ENCODE results near the gene NEBL. TPM values are rescaled to one million over a fixed set of nuclear protein-coding genes. Genes with fewer than 3 reads are reported as not detected.

Gene NEBL
- total and polyA plus RNA-seq, 2 experiments from 2014 or later: 2.3 to 11.4 TPM

- Histone ChIP-seq H3K27me3 (ENCODE audit: insufficient read depth) (no peaks in the 10 kb centered on the region), H3K4me3 (no peak overlapping the region), H3K4me2 (no peak overlapping the region), H3K4me1 (ENCODE audit: insufficient read depth) (no peaks in the 10 kb centered on the region), H3K9me2 (ENCODE audit: insufficient read depth) (no peaks in the 10 kb centered on the region), H3K79me2 (replicated peaks; ENCODE audit: insufficient read depth) (no peaks in the 10 kb centered on the region), H3K27ac (ENCODE audit: low read depth) (no peak overlapping the region), H2AFZ (no peak overlapping the region), H3F3A (replicated peaks; ENCODE audit: low read depth) (no peaks in the 10 kb centered on the region), H4K20me1 (replicated peaks; ENCODE audit: insufficient read depth) (no peaks in the 10 kb centered on the region), H3K36me3 (ENCODE audit: insufficient read depth) (no peaks in the 10 kb centered on the region)
- Mint-ChIP-seq H3K9me3 (no peaks in the 10 kb centered on the region), H3K36me3 (ENCODE audit: low read depth) (no peaks in the 10 kb centered on the region), H3K4me1 (no peaks in the 10 kb centered on the region), H3K27ac (no peak overlapping the region), H3K4me3 (no peak overlapping the region), H3K27me3 (ENCODE audit: insufficient read depth, low read depth, poor library complexity) (no peaks in the 10 kb centered on the region)
- DNase-seq (ENCODE audit: low spot score) (no peak), ATAC-seq (no peak)
- no peak for TF ChIP-seq JUNB (IDR thresholded peaks at IDR 0.05; ENCODE audit: unreplicated experiment)
- TF ChIP-seq ZNF462 (CRISPR knock-in tag; IDR thresholded peaks at IDR 0.05): no peak
- TF ChIP-seq STAT1 (IDR thresholded peaks at IDR 0.05; ENCODE audit: unreplicated experiment): no peak
- TF ChIP-seq ZNF114 (CRISPR knock-in tag; IDR thresholded peaks at IDR 0.05): no peak
- TF ChIP-seq POLR2AphosphoS5 (IDR thresholded peaks at IDR 0.05; ENCODE audit: low read depth): no peak
- TF ChIP-seq CREB1 (CRISPR knock-in tag; IDR thresholded peaks at IDR 0.05; ENCODE audit: low read depth): no peak
These were observed 22.4 kb upstream of the NEBL start for GRCh38 chr10:20919481-20919880.

GRCh38 chr10:20916976-20917375 lies 19.9 kb upstream of the NEBL start:
- ATAC-seq (no peak), DNase-seq (ENCODE audit: low spot score) (no peak)
- no peaks in the 10 kb centered on the region for H3K36me3 ChIP-seq (ENCODE audit: insufficient read depth)
- no peaks in the 10 kb centered on the region for H3K9me2 ChIP-seq (ENCODE audit: insufficient read depth)
- H3K79me2 ChIP-seq (replicated peaks; ENCODE audit: insufficient read depth): no peaks in the 10 kb centered on the region
- Mint-ChIP-seq H3K4me1 (no peaks in the 10 kb centered on the region), H3K36me3 (ENCODE audit: low read depth) (no peaks in the 10 kb centered on the region), H3K4me3 (no peak overlapping the region), H3K9me3 (no peaks in the 10 kb centered on the region), H3K27ac (no peak overlapping the region), H3K27me3 (ENCODE audit: insufficient read depth, low read depth, poor library complexity) (no peaks in the 10 kb centered on the region)
- no peaks in the 10 kb centered on the region for H4K20me1 ChIP-seq (replicated peaks; ENCODE audit: insufficient read depth)
- H3K27me3 ChIP-seq (ENCODE audit: insufficient read depth): no peaks in the 10 kb centered on the region
- no peak overlapping the region for H3K4me3 ChIP-seq
- no peaks in the 10 kb centered on the region for H3F3A ChIP-seq (replicated peaks; ENCODE audit: low read depth)
- no peaks in the 10 kb centered on the region for H3K4me1 ChIP-seq (ENCODE audit: insufficient read depth)
- no peak overlapping the region for H3K4me2 ChIP-seq
- H3K27ac ChIP-seq (ENCODE audit: low read depth): no peak overlapping the region
- no peak overlapping the region for H2AFZ ChIP-seq
- no peak for TF ChIP-seq JUNB (IDR thresholded peaks at IDR 0.05; ENCODE audit: unreplicated experiment)
- no peak for TF ChIP-seq CREB1 (CRISPR knock-in tag; IDR thresholded peaks at IDR 0.05; ENCODE audit: low read depth)
- TF ChIP-seq POLR2AphosphoS5 (IDR thresholded peaks at IDR 0.05; ENCODE audit: low read depth): no peak
- no peak for TF ChIP-seq EZH2phosphoT487 (IDR thresholded peaks at IDR 0.05; ENCODE audit: unreplicated experiment)
- no peak for TF ChIP-seq EZH2 (IDR thresholded peaks at IDR 0.05; ENCODE audit: low read depth, unreplicated experiment)
- no peak for TF ChIP-seq NANOG (IDR thresholded peaks at IDR 0.05; ENCODE audit: borderline replicate concordance)
- no peak for TF ChIP-seq REST (IDR thresholded peaks at IDR 0.05; ENCODE audit: unreplicated experiment)
- TF ChIP-seq ZNF331 (CRISPR knock-in tag; IDR thresholded peaks at IDR 0.05; ENCODE audit: low read depth): no peak
- TF ChIP-seq CTCF (conservative IDR thresholded peaks at IDR 0.05; ENCODE audit: low read depth in 2 of 2): no peak

All from GM23338 (cell line).